Epithelial cell of esophagus (primary cell): ENCODE results near the gene RNF121.

Experiments used
- DNase-seq: peaks from one replicate; pipeline ENCODE4 v3.0.0; 2010; ENCODE audit warnings: low read depth
- H3K4me3 ChIP-seq: 2 replicates; pipeline ENCODE4 v1.5.1; 2011; ENCODE audit warnings: mild to moderate bottlenecking, low read length, control low read depth
- TF ChIP-seq, protein P1 (sequence below): IDR thresholded peaks from 2 replicates; pipeline ENCODE4 v1.5.1; 2011; ENCODE audit warnings: low read depth, mild to moderate bottlenecking, low read length, control low read depth, inconsistent platforms; ENCODE audit not compliant: insufficient read depth; ENCODE audit errors: missing control alignments

The RNF121 gene

DNA sequence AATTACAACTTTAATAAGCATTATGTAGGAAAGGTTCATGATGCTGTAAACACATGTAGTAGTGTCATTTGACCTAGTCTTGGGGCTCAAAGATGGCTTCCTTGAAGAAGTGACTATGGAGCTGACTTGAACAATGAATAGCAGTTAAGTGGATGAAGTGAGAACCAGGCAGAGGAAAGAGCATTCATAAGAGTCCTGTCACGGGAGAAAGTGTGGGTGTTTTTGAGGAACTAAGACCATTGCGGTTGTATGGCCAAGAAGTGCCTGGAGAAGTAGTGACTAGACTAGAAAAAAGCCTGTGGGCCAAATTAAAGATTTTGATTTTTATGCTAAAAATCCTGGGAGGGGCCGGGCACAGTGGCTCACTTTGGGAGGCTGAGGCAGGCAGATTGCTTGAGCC is 62.6 kb downstream of the RNF121 start:
- no peak for DNase-seq
- TF ChIP-seq, protein P1, sequence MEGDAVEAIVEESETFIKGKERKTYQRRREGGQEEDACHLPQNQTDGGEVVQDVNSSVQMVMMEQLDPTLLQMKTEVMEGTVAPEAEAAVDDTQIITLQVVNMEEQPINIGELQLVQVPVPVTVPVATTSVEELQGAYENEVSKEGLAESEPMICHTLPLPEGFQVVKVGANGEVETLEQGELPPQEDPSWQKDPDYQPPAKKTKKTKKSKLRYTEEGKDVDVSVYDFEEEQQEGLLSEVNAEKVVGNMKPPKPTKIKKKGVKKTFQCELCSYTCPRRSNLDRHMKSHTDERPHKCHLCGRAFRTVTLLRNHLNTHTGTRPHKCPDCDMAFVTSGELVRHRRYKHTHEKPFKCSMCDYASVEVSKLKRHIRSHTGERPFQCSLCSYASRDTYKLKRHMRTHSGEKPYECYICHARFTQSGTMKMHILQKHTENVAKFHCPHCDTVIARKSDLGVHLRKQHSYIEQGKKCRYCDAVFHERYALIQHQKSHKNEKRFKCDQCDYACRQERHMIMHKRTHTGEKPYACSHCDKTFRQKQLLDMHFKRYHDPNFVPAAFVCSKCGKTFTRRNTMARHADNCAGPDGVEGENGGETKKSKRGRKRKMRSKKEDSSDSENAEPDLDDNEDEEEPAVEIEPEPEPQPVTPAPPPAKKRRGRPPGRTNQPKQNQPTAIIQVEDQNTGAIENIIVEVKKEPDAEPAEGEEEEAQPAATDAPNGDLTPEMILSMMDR: no peak
- no peak overlapping the region for H3K4me3 ChIP-seq

DNA sequence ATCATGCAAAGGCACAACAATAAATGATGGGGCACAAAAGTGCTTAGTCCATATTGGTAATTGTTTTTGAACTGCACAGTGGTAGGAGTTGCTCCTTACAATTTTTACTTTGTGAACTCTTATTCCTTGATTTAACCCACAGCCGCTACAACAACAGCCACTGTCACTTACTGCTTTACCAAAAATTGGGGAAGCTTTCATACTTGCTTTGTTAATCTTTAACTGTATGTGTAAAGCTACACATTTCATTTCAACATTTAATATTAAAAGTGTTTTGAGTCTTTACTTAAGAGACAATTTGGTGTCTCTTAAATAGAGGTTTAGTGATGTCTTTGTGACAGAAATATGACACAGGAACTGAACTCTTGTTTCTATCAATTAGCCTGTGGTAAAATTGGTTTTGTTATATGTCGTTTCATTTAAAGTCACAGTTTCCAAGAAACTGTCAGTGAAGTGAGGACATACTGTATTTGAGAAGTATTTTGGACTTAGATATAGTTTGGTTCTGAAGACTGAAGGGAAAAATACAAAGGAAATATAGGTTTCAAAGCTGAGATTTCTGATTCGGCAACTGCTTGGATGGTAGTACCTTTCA is 63.4 kb downstream of the RNF121 start:
- TF ChIP-seq, protein P1: no peak
- no peak for DNase-seq
- no peak overlapping the region for H3K4me3 ChIP-seq

DNA sequence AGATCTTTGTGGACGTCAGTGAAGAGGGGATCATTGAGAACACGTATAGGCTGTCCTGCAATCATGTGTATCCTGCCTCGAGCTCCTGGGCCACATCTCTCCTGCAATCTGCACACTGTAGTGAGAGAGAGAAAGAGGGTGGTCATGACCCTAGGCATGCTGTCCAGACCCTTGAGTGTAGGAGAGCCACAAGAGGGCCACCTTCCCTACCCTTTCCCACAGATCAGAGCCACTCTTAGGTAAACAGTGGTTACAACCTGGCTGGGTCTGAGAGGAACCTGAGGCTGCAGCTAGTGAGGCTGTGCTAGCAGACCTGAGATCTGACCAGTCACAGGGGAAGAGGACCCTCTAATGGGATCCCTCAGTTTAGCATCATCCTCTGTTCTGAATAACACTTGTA is 65.9 kb downstream of the RNF121 start:
- TF ChIP-seq, protein P1: no peak
- no peak overlapping the region for H3K4me3 ChIP-seq
- no peak for DNase-seq

DNA sequence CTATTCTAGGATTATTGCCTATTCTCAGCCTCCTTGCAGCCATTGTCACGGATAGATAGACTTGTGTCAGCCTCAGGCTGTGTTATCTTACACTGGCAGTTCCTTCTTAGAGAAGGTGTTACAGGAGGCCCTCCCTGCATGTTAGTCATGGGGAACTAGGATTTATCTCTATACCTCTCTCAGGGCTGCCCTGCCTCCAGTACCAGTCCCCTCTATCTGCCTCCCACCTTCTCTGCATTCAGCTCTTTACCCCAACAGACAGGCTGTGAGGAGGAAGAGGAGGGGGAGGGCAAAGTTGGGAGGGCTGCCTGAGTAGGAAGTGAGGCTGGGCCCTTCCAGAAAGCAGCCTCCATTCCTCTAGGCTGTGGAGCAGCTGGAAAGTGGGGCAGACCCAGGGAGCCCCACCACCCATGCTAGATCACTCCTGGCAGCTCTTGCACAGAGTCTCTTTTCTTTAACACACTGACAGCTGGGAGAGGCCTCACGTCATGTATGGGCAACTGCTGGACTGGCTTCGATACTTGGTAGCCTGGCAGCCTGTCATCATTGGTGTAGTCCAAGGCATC is 67.0 kb downstream of the RNF121 start:
- no peak overlapping the region for H3K4me3 ChIP-seq
- TF ChIP-seq, protein P1: no peak
- no peak for DNase-seq

DNA sequence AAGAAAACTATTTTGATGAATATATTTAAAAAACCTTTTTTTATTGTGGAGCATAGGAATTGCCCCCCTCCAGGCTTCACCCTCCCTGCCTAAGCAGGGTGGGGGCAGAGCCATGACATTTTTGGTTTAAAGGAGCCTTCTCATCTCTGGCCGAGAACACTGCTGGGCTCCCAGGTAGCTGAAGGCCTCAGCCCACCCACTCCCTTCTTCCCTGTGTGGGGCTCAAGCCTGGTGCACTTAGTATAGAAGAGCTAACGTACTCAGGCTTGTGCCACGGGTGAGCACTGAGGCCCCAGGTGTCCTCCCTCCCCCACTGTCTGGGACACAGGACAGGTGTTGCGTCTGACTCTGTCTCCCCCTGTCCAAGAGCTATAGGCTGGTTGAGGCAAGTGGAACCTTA is 67.7 kb downstream of the RNF121 start:
- TF ChIP-seq, protein P1: no peak
- H3K4me3 ChIP-seq: no peak overlapping the region
- no peak for DNase-seq

DNA sequence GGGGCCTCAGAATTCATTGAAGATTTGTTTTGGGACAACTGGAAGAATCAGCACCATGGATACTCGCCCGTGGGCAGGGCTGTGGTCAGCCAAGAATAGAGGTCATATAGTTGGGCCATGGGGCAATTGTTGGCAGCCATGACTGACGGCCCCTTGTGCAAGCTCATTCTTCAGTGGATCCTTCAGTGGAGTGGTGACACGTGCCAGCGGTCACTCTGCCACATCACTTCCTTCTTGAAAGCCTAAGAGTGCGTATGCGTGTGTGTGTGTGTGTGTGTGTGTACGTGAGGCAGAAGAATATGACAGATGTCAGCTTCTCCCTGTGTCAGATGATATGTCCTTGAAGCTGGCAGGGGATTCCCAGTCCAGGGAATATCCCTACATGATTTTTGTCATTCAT is 68.1 kb downstream of the RNF121 start:
- H3K4me3 ChIP-seq: no peak overlapping the region
- TF ChIP-seq, protein P1: no peak
- DNase-seq: no peak

DNA sequence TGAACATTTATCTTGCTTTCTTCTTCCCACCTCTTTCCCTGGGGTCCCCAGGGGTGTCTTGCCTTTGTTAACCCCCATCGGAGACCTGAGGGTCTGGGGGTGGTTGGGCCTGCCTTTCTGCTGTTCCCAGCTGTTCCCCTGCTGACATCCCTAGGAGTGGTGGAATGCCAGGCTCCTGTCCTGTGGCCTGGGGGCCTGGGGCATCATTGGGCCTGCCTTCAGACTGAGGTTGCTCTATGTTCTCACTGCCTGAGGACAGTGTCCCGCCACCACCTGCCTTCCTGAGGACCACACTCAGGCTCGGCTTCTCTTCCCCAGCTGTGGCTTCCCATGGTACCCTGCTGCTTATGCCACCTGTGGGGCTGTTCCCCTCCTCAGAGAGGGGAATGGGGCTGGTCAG is 68.7 kb downstream of the RNF121 start:
- no peak for DNase-seq
- TF ChIP-seq, protein P1: no peak

More for the DNA sequence above, 68.7 kb downstream of the RNF121 start:
- H3K4me3 ChIP-seq: no peak overlapping the region
